Hepatocyte (in vitro differentiated cells): ENCODE results near the gene SGMS1.
"Not testable (repeated sequence)": the region's sequence is repeated elsewhere in the genome, so short reads cannot be mapped to it uniquely, and the experiment has no call there.

Source experiments
- CTCF ChIP-seq: fragments of 200-600 bp; sonication (generic); IDR thresholded peaks from 2 replicates; pipeline ENCODE4 v1.5.1; 2016; ENCODE audit warnings: antibody characterized with exemption, mild to moderate bottlenecking; ENCODE audit not compliant: poor library complexity
- EZH2 ChIP-seq: fragments of 200-600 bp; sonication (generic); IDR thresholded peaks from 2 replicates; pipeline ENCODE4 v1.6.1; 2016; ENCODE audit warnings: antibody characterized with exemption, mild to moderate bottlenecking, borderline replicate concordance
- EZH2phosphoT487 ChIP-seq: fragments of 200-600 bp; sonication (generic); IDR thresholded peaks from one replicate; pipeline ENCODE4 v1.6.1; 2018; ENCODE audit warnings: antibody characterized with exemption, mild to moderate bottlenecking, low read depth, moderate library complexity; ENCODE audit not compliant: unreplicated experiment, severe bottlenecking

GRCh38 chr10:50659865-50660730 is 36.3 kb upstream of the SGMS1 start:
- TF ChIP-seq CTCF, EZH2phosphoT487, EZH2: not testable (repeated sequence)
